WTC11 (cell line): Measurements from ENCODE around the gene LRRC23. TPM values are rescaled to one million over a fixed set of nuclear protein-coding genes. Genes with fewer than 3 reads are reported as not detected.
"Not testable (repeated sequence)": the region's sequence is repeated elsewhere in the genome, so short reads cannot be mapped to it uniquely, and the experiment has no call there.

Experiments
- ATAC-seq: fragments of 200-7000 bp; cut with Tn5 transposase; 2 replicates; pipeline ENCODE4 v1.10.0; 2021; ENCODE audit warnings: mild to moderate bottlenecking, moderate library complexity
- CTCF ChIA-PET: fragments of 300-600 bp; sonication (Branson Sonifier 250); formaldehyde crosslinking; loops from one replicate; lab custom pipeline; 2021; ENCODE audit warnings: antibody characterized with exemption; lab: Charles Lee
- POLR2A ChIA-PET: fragments of 350-600 bp; sonication (Branson Sonifier 250); formaldehyde crosslinking; loops from one replicate; lab custom pipeline; 2021; ENCODE audit warnings: antibody characterized with exemption; lab: Charles Lee
- DNase-seq: peaks from one replicate; pipeline ENCODE4 v3.0.0; 2021; ENCODE audit warnings: low spot score
- H3K27ac Mint-ChIP-seq: 2 replicates; pipeline ENCODE4 v1.8.0; 2021; ENCODE audit warnings: mixed read lengths
- H3K27me3 Mint-ChIP-seq: 2 replicates; pipeline ENCODE4 v1.8.0; 2021; ENCODE audit warnings: low read depth, mild to moderate bottlenecking, moderate library complexity, mixed read lengths
- H3K36me3 Mint-ChIP-seq: 2 replicates; pipeline ENCODE4 v1.8.0; 2021; ENCODE audit warnings: mixed read lengths
- H3K4me1 Mint-ChIP-seq: 2 replicates; pipeline ENCODE4 v1.8.0; 2022; ENCODE audit warnings: mixed read lengths
- H3K4me3 Mint-ChIP-seq: 2 replicates; pipeline ENCODE4 v1.8.0; 2021; ENCODE audit warnings: mild to moderate bottlenecking, moderate library complexity, mixed read lengths
- H3K9me3 Mint-ChIP-seq: 2 replicates; pipeline ENCODE4 v1.8.0; 2021; ENCODE audit warnings: mixed read lengths
- CREB1 ChIP-seq: sonication (generic); formaldehyde crosslinking; IDR thresholded peaks from 2 replicates; pipeline ENCODE4 v1.8.0; 2023; ENCODE audit warnings: mild to moderate bottlenecking, missing genetic modification reagents
- GABPB1 ChIP-seq: sonication (generic); formaldehyde crosslinking; IDR thresholded peaks from 2 replicates; pipeline ENCODE4 v1.8.1; 2023; ENCODE audit warnings: mild to moderate bottlenecking, missing genetic modification reagents
- IRF1 ChIP-seq: sonication (generic); formaldehyde crosslinking; IDR thresholded peaks from 2 replicates; pipeline ENCODE4 v1.8.0; 2023; ENCODE audit warnings: missing genetic modification reagents
- JUN ChIP-seq: sonication (generic); formaldehyde crosslinking; IDR thresholded peaks from 2 replicates; pipeline ENCODE4 v1.8.0; 2023; ENCODE audit warnings: mild to moderate bottlenecking, missing genetic modification reagents
- NFATC4 ChIP-seq: fragments of 250-450 bp; sonication (Bioruptor Pico); IDR thresholded peaks from 2 replicates; pipeline ENCODE4 v1.9.0; 2021; ENCODE audit warnings: mild to moderate bottlenecking
- RELA ChIP-seq: sonication (generic); formaldehyde crosslinking; IDR thresholded peaks from 2 replicates; pipeline ENCODE4 v1.8.1; 2022; ENCODE audit warnings: missing genetic modification reagents, mild to moderate bottlenecking, borderline replicate concordance
- SP1 ChIP-seq: sonication (generic); formaldehyde crosslinking; conservative IDR thresholded peaks from 2 replicates; pipeline ENCODE4 v1.8.1; 2022; ENCODE audit warnings: missing genetic modification reagents
- TCF7 ChIP-seq: sonication (generic); formaldehyde crosslinking; IDR thresholded peaks from 2 replicates; pipeline ENCODE4 v1.8.0; 2022; ENCODE audit warnings: mild to moderate bottlenecking, low read depth, missing genetic modification reagents, moderate library complexity
- TEAD4 ChIP-seq: sonication (generic); formaldehyde crosslinking; IDR thresholded peaks from 2 replicates; pipeline ENCODE4 v1.8.0; 2022; ENCODE audit warnings: mild to moderate bottlenecking, missing genetic modification reagents
- ZNF416 ChIP-seq: fragments of 250-450 bp; sonication (Bioruptor Pico); IDR thresholded peaks from 2 replicates; pipeline ENCODE4 v1.9.0; 2021; ENCODE audit warnings: mild to moderate bottlenecking, inconsistent platforms
- total RNA-seq: library from RNA; stranded (reverse); gene quantifications from 3 replicates; pipeline ENCODE4 v1.2.3, GENCODE V29; 2021
- TF ChIP-seq, protein P1 (sequence below): sonication (generic); formaldehyde crosslinking; IDR thresholded peaks from 2 replicates; pipeline ENCODE4 v1.8.0; 2022; ENCODE audit warnings: mild to moderate bottlenecking, missing genetic modification reagents
- TF ChIP-seq, protein P2 (sequence below): sonication (generic); formaldehyde crosslinking; IDR thresholded peaks from 2 replicates; pipeline ENCODE4 v1.8.1; 2023; ENCODE audit warnings: mild to moderate bottlenecking, missing genetic modification reagents, borderline replicate concordance
- TF ChIP-seq, protein P3 (sequence below): fragments of 250-450 bp; sonication (Bioruptor Pico); IDR thresholded peaks from 2 replicates; pipeline ENCODE4 v1.9.0; 2021; ENCODE audit warnings: mild to moderate bottlenecking

Gene LRRC23
- total RNA-seq, 1 experiment from 2014 or later = 3.1 TPM

- peak; percentile 99 for TF ChIP-seq SP1 (CRISPR knock-in tag)
- TF ChIP-seq GABPB1 (CRISPR knock-in tag) = peak; percentile 51
- TF ChIP-seq CREB1 = 0 out of 2 replicates have a peak, but pooled peaks have one; percentile 19
Observed at GRCh38 chr12:6873094-6874014, 31.3 kb upstream of the LRRC23 start, which contains the start of gene SPSB2 (continued).

- not testable (repeated sequence) for H3K9me3 Mint-ChIP-seq, ATAC-seq, H3K27me3 Mint-ChIP-seq, DNase-seq
- peaks cover 35% of the 10 kb centered on the region for H3K36me3 Mint-ChIP-seq
- H3K4me1 Mint-ChIP-seq = peaks cover 37% of the 10 kb centered on the region
- CTCF ChIA-PET = interaction anchor here (0.6 to 8.5 kb wide), 8 partner anchors 21 to 577 kb away, joined by 3 to 181 read pairs (median 46); partner anchors contain the start of genes C12orf57, CDCA3, COPS7A and ENO2
- peak overlapping the region; percentile 86 for H3K27ac Mint-ChIP-seq
- POLR2A ChIA-PET = interaction anchor here (0.9 to 2.6 kb wide), 4 partner anchors 10 to 90 kb away, joined by 3 to 31 read pairs (median 10); partner anchors contain the start of genes CDCA3 and USP5
- peak overlapping the region; percentile 89 for H3K4me3 Mint-ChIP-seq
Observed at GRCh38 chr12:6874015-6874368, 30.6 kb upstream of the LRRC23 start.

DNA sequence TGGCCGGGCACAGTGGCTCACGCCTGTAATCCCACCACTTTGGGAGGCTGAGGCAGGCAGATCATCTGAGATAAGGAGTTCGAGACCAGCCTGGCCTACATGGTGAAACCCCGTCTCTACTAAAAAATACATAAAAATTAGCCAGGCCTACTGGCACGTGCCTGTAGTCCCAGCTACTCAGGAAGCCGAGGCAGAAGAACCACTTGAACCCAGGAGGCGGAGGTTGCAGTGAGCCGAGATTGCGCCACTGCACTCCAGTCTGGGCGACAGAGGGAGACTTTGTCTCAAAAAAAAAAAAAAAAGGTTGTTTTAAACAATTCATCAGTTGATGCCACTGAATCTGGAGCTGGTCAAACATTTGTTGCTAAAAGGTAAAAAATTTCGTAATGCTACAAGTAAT lies 24.8 kb upstream of the LRRC23 start:
- DNase-seq, H3K9me3 Mint-ChIP-seq, H3K4me1 Mint-ChIP-seq, H3K27me3 Mint-ChIP-seq, POLR2A ChIA-PET, ATAC-seq, H3K4me3 Mint-ChIP-seq, H3K27ac Mint-ChIP-seq: not testable (repeated sequence)
- CTCF ChIA-PET = interaction anchor here (0.7 kb wide), 1 partner anchor 228 kb away, joined by 3 read pairs; no protein-coding TSS in a partner anchor
- H3K36me3 Mint-ChIP-seq = peaks cover 13% of the 10 kb centered on the region

DNA sequence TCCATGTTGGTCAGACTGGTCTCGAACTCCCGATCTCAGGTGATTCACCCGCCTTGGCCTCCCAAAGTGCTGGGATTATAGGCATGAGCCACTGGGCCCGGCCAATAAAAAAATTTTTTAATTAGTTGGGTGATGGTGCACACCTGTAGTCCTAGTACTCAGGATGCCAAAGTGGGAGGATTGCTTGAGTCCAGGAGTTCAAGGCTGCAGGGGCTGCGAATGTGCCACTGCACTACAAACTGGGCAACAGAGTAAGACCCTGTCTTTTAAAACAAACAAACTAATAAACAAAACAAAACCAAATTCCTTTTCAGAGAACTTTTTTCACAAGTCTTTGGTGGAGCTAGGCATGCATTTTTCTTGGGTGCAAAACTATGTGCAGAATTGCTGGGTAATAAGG lies 21.4 kb upstream of the LRRC23 start:
- TF ChIP-seq CREB1 = no peak
- TF ChIP-seq JUN = no peak
- no peak for TF ChIP-seq TCF7 (CRISPR knock-in tag)
- no peak for TF ChIP-seq ZNF416 (CRISPR knock-in tag)
- TF ChIP-seq IRF1 = no peak
- TF ChIP-seq, protein P1, sequence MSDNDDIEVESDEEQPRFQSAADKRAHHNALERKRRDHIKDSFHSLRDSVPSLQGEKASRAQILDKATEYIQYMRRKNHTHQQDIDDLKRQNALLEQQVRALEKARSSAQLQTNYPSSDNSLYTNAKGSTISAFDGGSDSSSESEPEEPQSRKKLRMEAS (CRISPR knock-in tag) = no peak
- no peak for TF ChIP-seq TEAD4 (CRISPR knock-in tag)
- TF ChIP-seq, protein P2, sequence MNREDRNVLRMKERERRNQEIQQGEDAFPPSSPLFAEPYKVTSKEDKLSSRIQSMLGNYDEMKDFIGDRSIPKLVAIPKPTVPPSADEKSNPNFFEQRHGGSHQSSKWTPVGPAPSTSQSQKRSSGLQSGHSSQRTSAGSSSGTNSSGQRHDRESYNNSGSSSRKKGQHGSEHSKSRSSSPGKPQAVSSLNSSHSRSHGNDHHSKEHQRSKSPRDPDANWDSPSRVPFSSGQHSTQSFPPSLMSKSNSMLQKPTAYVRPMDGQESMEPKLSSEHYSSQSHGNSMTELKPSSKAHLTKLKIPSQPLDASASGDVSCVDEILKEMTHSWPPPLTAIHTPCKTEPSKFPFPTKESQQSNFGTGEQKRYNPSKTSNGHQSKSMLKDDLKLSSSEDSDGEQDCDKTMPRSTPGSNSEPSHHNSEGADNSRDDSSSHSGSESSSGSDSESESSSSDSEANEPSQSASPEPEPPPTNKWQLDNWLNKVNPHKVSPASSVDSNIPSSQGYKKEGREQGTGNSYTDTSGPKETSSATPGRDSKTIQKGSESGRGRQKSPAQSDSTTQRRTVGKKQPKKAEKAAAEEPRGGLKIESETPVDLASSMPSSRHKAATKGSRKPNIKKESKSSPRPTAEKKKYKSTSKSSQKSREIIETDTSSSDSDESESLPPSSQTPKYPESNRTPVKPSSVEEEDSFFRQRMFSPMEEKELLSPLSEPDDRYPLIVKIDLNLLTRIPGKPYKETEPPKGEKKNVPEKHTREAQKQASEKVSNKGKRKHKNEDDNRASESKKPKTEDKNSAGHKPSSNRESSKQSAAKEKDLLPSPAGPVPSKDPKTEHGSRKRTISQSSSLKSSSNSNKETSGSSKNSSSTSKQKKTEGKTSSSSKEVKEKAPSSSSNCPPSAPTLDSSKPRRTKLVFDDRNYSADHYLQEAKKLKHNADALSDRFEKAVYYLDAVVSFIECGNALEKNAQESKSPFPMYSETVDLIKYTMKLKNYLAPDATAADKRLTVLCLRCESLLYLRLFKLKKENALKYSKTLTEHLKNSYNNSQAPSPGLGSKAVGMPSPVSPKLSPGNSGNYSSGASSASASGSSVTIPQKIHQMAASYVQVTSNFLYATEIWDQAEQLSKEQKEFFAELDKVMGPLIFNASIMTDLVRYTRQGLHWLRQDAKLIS (CRISPR knock-in tag) = no peak
- TF ChIP-seq, protein P3, sequence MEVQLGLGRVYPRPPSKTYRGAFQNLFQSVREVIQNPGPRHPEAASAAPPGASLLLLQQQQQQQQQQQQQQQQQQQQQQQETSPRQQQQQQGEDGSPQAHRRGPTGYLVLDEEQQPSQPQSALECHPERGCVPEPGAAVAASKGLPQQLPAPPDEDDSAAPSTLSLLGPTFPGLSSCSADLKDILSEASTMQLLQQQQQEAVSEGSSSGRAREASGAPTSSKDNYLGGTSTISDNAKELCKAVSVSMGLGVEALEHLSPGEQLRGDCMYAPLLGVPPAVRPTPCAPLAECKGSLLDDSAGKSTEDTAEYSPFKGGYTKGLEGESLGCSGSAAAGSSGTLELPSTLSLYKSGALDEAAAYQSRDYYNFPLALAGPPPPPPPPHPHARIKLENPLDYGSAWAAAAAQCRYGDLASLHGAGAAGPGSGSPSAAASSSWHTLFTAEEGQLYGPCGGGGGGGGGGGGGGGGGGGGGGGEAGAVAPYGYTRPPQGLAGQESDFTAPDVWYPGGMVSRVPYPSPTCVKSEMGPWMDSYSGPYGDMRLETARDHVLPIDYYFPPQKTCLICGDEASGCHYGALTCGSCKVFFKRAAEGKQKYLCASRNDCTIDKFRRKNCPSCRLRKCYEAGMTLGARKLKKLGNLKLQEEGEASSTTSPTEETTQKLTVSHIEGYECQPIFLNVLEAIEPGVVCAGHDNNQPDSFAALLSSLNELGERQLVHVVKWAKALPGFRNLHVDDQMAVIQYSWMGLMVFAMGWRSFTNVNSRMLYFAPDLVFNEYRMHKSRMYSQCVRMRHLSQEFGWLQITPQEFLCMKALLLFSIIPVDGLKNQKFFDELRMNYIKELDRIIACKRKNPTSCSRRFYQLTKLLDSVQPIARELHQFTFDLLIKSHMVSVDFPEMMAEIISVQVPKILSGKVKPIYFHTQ = no peak
- TF ChIP-seq NFATC4 (CRISPR knock-in tag) = no peak
- TF ChIP-seq RELA (CRISPR knock-in tag) = no peak
- ChIA-PET POLR2A (no interaction called here), CTCF (interaction anchor here (1.7 to 3.7 kb wide), 3 partner anchors 8 to 14 kb away, joined by 5 to 17 read pairs (median 8); partner anchors contain the start of gene SPSB2)
- Mint-ChIP-seq H3K4me3 (no peak overlapping the region), H3K9me3 (no peaks in the 10 kb centered on the region), H3K36me3 (peaks cover 7% of the 10 kb centered on the region; the same call in 1 of the 2 replicates), H3K27ac (no peak overlapping the region), H3K4me1 (peaks cover 31% of the 10 kb centered on the region), H3K27me3 (no peaks in the 10 kb centered on the region)
- ATAC-seq (no peak), DNase-seq (no peak)
